Measurements from ENCODE around the gene LRRC75A.

- TF ChIP-seq POLR2A (IDR thresholded peaks at IDR 0.05) (no peak), CTCF (IDR thresholded peaks at IDR 0.05) (peak in 1 of 12 donors; percentile 14)
These were observed 35.2 kb downstream of the LRRC75A start for GRCh38 chr17:16456742-16457316.

All from heart left ventricle (tissue), 13 donors.